ENCODE data around the gene FMNL3. TPM values are rescaled to one million over a fixed set of nuclear protein-coding genes. Genes with fewer than 3 reads are reported as not detected.

Gene FMNL3
- total RNA-seq, 4 donors from 2014 or later: 3.2 to 8.4 (median 6.7) TPM

DNA sequence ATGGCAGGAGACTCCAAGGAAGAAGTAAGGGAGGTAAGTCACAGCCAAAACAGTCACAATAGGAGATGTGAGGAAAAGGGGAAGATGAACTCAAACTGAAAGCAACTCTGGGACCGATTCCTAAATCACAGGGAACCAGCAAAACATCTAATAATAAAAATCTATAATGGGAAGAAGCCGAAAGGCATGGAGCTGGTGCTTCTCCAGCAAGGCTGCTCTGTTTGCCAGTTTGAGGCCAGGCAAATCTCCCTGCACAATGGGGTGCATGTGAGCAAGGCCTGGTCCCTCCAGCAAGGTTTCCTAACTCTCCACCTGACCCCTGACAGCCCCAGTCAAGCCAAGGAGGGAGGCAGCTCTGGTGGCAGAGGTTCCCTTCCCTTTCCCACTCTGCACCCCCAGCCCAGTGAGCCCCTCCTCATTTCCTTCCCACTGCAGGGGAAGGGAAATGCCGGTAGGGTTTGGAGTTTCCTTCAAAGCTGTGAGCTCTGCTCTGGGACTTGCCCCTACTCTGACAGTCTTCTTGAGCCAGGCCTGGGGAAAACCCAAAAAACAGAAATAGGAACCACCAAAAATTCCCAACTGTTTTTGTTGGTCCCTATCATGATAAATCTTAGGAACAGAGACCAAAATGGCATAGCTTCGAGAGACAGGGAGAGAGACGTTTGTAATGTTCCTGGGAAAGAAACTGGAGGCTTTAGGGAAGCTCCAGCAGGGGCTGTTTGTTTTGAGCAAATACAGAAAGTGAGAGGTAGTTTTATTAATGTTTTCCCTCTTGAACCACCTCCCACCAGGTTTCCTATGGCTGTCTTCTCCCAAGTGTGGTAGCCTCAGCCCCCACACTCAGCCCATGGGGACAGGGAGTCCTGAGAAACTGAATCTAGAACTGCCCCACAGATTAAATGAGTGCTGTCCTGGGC is 34.6 kb downstream of the FMNL3 start:
- Histone ChIP-seq H3K27ac (peak overlapping the region; percentile 88), H3K4me1 (peaks cover 53% of the 10 kb centered on the region), H3K27me3 (no peaks in the 10 kb centered on the region), H3K4me3 (no peak overlapping the region), H3K9me3 (no peaks in the 10 kb centered on the region), H3K36me3 (no peaks in the 10 kb centered on the region)
- no peak for TF ChIP-seq EP300 (IDR thresholded peaks at IDR 0.05)
- TF ChIP-seq POLR2A (IDR thresholded peaks at IDR 0.05): no peak
- no peak for TF ChIP-seq POLR2AphosphoS5 (IDR thresholded peaks at IDR 0.05)
- no peak for TF ChIP-seq CTCF (IDR thresholded peaks at IDR 0.05)
- WGBS: 34% methylated on average over 5 of the region's 5 CpGs
- no peak for DNase-seq (ENCODE audit: low spot score in 2 of 2)

DNA sequence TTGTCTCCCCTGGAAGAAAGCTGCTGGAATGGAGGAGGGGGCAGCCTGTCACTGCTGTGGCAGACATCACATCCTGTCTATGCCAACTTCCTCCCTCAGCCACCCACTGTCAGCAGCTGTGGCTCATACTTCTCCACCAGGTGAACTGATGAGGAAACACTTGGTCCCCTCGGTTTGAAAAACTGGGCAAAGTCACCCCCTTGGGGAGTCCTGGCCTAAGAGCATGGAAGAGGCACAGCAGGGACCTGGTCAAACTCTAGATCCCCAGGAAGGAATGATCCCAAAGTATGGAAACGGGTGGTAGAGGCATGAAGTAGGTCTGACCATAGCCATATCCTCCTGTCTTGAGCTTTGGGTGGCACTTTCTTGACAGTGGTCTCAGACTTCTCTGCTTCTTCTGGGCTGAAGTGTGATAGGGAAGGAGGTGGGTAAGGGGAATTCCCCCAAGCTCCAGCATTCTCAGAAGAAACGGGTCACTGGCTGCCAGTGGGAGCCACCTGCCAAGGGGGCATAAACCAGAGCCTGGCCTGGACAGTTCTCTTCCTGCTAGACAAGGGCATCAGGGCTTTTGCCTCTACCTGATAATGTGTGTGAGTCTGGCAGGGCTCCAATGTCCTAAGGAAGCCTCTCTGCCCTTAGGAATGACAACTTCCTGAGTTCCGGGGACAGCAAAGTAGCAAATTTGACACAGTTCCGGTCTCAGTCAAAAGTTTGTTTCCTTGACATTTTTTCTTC is 36.0 kb downstream of the FMNL3 start:
- H3K36me3 ChIP-seq: no peaks in the 10 kb centered on the region
- DNase-seq (ENCODE audit: low spot score in 2 of 2): no peak
- H3K4me3 ChIP-seq: no peak overlapping the region
- peaks cover 53% of the 10 kb centered on the region for H3K4me1 ChIP-seq
- H3K27ac ChIP-seq: peak overlapping the region; percentile 88
- H3K27me3 ChIP-seq: no peaks in the 10 kb centered on the region
- H3K9me3 ChIP-seq: no peaks in the 10 kb centered on the region
- no peak for TF ChIP-seq POLR2AphosphoS5 (IDR thresholded peaks at IDR 0.05)
- no peak for TF ChIP-seq EP300 (IDR thresholded peaks at IDR 0.05)
- no peak for TF ChIP-seq POLR2A (IDR thresholded peaks at IDR 0.05)
- TF ChIP-seq CTCF (IDR thresholded peaks at IDR 0.05): no peak
- 61% methylated on average over 5 of the region's 5 CpGs for WGBS

GRCh38 chr12:49669796-49670195 is 37.4 kb downstream of the FMNL3 start:
- Histone ChIP-seq H3K36me3 (no peaks in the 10 kb centered on the region), H3K9me3 (no peaks in the 10 kb centered on the region), H3K4me1 (peaks cover 55% of the 10 kb centered on the region), H3K27me3 (no peaks in the 10 kb centered on the region), H3K27ac (no peak overlapping the region), H3K4me3 (no peak overlapping the region)
- 88% methylated on average over 4 of the region's 4 CpGs for WGBS
- TF ChIP-seq CTCF (IDR thresholded peaks at IDR 0.05): no peak
- no peak for TF ChIP-seq POLR2AphosphoS5 (IDR thresholded peaks at IDR 0.05)
- TF ChIP-seq EP300 (IDR thresholded peaks at IDR 0.05): no peak
- TF ChIP-seq POLR2A (IDR thresholded peaks at IDR 0.05): no peak
- DNase-seq (ENCODE audit: low spot score in 2 of 2): peak in 1 of 2 donors; percentile 47

DNA sequence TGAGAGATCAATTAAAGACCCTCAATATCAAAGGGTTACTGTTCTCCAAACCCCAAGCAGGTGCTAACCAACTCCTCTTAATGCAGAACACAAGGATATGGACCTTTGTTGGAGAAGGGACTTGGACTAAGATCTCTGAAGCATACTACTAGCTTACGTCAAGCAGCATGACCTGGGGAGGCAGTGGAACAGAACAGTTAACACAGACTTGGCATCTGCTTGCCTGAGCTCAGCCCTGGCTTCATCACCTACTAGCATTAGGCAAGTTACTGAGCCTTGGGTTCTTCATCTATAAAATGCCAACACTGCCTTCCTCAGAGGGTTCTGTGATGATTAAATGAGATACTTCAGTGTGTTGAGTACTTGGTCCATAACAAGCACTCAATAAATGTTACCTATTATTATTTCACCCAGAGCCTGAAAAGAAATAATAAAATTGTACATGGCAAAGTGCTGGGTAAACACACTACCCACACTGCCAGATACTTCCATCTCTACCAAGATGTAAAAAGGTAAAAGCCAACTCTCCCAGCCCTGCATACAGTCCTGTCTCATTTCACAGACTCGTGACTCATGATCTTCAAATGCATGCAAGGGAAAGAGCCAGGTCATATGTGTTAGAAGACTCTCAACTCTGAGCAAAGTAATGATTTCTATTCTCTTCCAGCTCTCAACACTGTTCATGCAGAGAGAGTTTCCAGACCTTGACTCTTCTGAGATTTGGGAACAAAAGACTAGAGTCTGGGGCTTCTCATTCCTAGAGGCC is 39.7 kb downstream of the FMNL3 start:
- H3K27me3 ChIP-seq: no peaks in the 10 kb centered on the region
- H3K36me3 ChIP-seq: no peaks in the 10 kb centered on the region
- 94% methylated on average over 2 of the region's 2 CpGs for WGBS
- no peak overlapping the region for H3K27ac ChIP-seq
- DNase-seq (ENCODE audit: low spot score in 2 of 2): no peak
- H3K4me1 ChIP-seq: peaks cover 49% of the 10 kb centered on the region
- H3K4me3 ChIP-seq: no peak overlapping the region
- H3K9me3 ChIP-seq: no peaks in the 10 kb centered on the region
- no peak for TF ChIP-seq POLR2AphosphoS5 (IDR thresholded peaks at IDR 0.05)
- TF ChIP-seq POLR2A (IDR thresholded peaks at IDR 0.05): no peak
- TF ChIP-seq CTCF (IDR thresholded peaks at IDR 0.05): no peak
- TF ChIP-seq EP300 (IDR thresholded peaks at IDR 0.05): no peak
